Right cardiac atrium (tissue), 5 donors: ENCODE data around the gene NIPSNAP2. TPM values are rescaled to one million over a fixed set of nuclear protein-coding genes. Genes with fewer than 3 reads are reported as not detected.

Experiments used
- ATAC-seq, 2 donors: fragments of 200-7000 bp; cut with Tn5 transposase; one replicate each; pipeline versions ENCODE4 v1.8.0 to v1.9.1; 2020; ENCODE audit warnings: moderate library complexity in 2 of 2, mild to moderate bottlenecking in 1 of 2
- DNase-seq, 3 donors: peaks; one replicate each; pipeline ENCODE4 v3.0.0-alpha.2; 2020
- H3K27ac ChIP-seq: one replicate; pipeline ENCODE4 v1.5.1; 2013; ENCODE audit warnings: mild to moderate bottlenecking, low read length, control low read depth, moderate library complexity
- H3K27me3 ChIP-seq: one replicate; pipeline ENCODE4 v1.6.1; 2013; ENCODE audit not compliant: control insufficient read depth, insufficient read depth
- H3K4me1 ChIP-seq: one replicate; pipeline ENCODE4 v1.6.1; 2013; ENCODE audit warnings: low read length; ENCODE audit not compliant: control insufficient read depth, insufficient read depth
- H3K4me3 ChIP-seq: one replicate; pipeline ENCODE4 v1.5.1; 2013; ENCODE audit warnings: low read length, control low read depth
- H3K9me3 ChIP-seq: one replicate; pipeline ENCODE4 v1.6.1; 2013; ENCODE audit warnings: low read length; ENCODE audit not compliant: control insufficient read depth
- WGBS: extraction: QIAGEN DNeasy Blood & Tissue Kit; methylation state at CpG from one replicate; pipeline ENCODE4 v1.1.7; 2013; 5-methylcytosine and 5-hydroxymethylcytosine counted together
- intact Hi-C, 4 donors: fragments of 100-400 bp; cut with DNase I; formaldehyde crosslinking; loops; one replicate each; pipeline versions ENCODE4 v1.11.0 to v1.14.0; 2022 to 2023
- polyA plus RNA-seq: library from polyadenylated mRNA; stranded (reverse); fragments of 200-250 nt; gene quantifications from one replicate; pipeline ENCODE4 v1.2.3, GENCODE V29; 2013
- total RNA-seq, 4 donors: library from RNA; stranded (reverse); fragmentation: NEBNext Ultra II Directional; extraction: Animal tissue kit (Norgen Biotek cat#: 25700); gene quantifications; one replicate each; pipeline ENCODE4 v1.2.1, GENCODE V29; 2021
- donor health status: healthy with polysubstance abuse.
- donor health status: DM: no; HTN: yes; CAD: no.
- donor health status: DM: no; HTN: no; CAD: no.
- donor health status: DM: no; HTN: yes; CAD: no; lungs with severe emphysema.
- donor health status: DM: yes; HTN: yes; CAD: no.

Gene NIPSNAP2
- total and polyA plus RNA-seq, 5 donors: 209 to 280 (median 247) TPM

- H3K27ac ChIP-seq: no peak overlapping the region
- ATAC-seq: no peak
- intact Hi-C loops: loop anchor here in 1 of 4 donors (10.0 kb wide), 1 partner anchor 69 kb away; the partner anchor contains the start of gene ZNF713
- no peak for DNase-seq
- 89% methylated on average over 11 of the region's 11 CpGs for WGBS
- H3K9me3 ChIP-seq: no peaks in the 10 kb centered on the region
- H3K27me3 ChIP-seq: no peaks in the 10 kb centered on the region
- no peak overlapping the region for H3K4me3 ChIP-seq
- H3K4me1 ChIP-seq: no peaks in the 10 kb centered on the region
Measured at GRCh38 chr7:55953707-55954475, 10.5 kb upstream of the NIPSNAP2 start.

- ATAC-seq (no peak), DNase-seq (no peak)
- Histone ChIP-seq H3K4me1 (no peaks in the 10 kb centered on the region), H3K27me3 (no peaks in the 10 kb centered on the region), H3K27ac (no peak overlapping the region), H3K9me3 (no peaks in the 10 kb centered on the region), H3K4me3 (no peak overlapping the region)
- intact Hi-C loops: loop anchor here in 1 of 4 donors (10.0 kb wide), 1 partner anchor 72 kb away; the partner anchor contains the start of gene ZNF713
- WGBS: 89% methylated on average over 4 of the region's 4 CpGs
Measured at GRCh38 chr7:55957190-55957589, 7.2 kb upstream of the NIPSNAP2 start.

GRCh38 chr7:55962014-55962413 lies 2.4 kb upstream of the NIPSNAP2 start:
- no peak for ATAC-seq
- Histone ChIP-seq H3K27ac (no peak overlapping the region), H3K4me3 (no peak overlapping the region), H3K4me1 (no peaks in the 10 kb centered on the region), H3K9me3 (no peaks in the 10 kb centered on the region), H3K27me3 (no peaks in the 10 kb centered on the region)
- no peak for DNase-seq
- intact Hi-C loops: no loop called here
- 72% methylated on average over 3 of the region's 3 CpGs for WGBS

- no peaks in the 10 kb centered on the region for H3K27me3 ChIP-seq
- DNase-seq (no peak), ATAC-seq (no peak)
- intact Hi-C loops: no loop called here
- WGBS: 75% methylated on average over 15 of the region's 15 CpGs
- peak overlapping the region; percentile 100 for H3K27ac ChIP-seq
- no peaks in the 10 kb centered on the region for H3K9me3 ChIP-seq
- peaks cover 2% of the 10 kb centered on the region for H3K4me1 ChIP-seq
- H3K4me3 ChIP-seq: peak overlapping the region; percentile 99
Measured at GRCh38 chr7:55963584-55964168, 709 bp upstream of the NIPSNAP2 start.

- H3K4me1 ChIP-seq: peaks cover 3% of the 10 kb centered on the region
- intact Hi-C loops: no loop called here
- peak overlapping the region; percentile 99 for H3K4me3 ChIP-seq
- H3K27ac ChIP-seq: peak overlapping the region; percentile 100
- H3K9me3 ChIP-seq: no peaks in the 10 kb centered on the region
- H3K27me3 ChIP-seq: no peaks in the 10 kb centered on the region
- WGBS: 3% methylated on average over 14 of the region's 14 CpGs
- ATAC-seq (no peak), DNase-seq (no peak)
Measured at GRCh38 chr7:55965100-55965470, 700 bp downstream of the NIPSNAP2 start.

GRCh38 chr7:55965805-55966421 lies 1.5 kb downstream of the NIPSNAP2 start:
- H3K4me3 ChIP-seq: no peak overlapping the region
- H3K27me3 ChIP-seq: no peaks in the 10 kb centered on the region
- ATAC-seq (peak; percentile 39 to 44), DNase-seq (peak; percentile 26 to 65 (median 61))
- intact Hi-C loops: no loop called here
- H3K4me1 ChIP-seq: peaks cover 8% of the 10 kb centered on the region
- H3K9me3 ChIP-seq: no peaks in the 10 kb centered on the region
- H3K27ac ChIP-seq: peak overlapping the region; percentile 100
- 69% methylated on average over 13 of the region's 13 CpGs for WGBS

- H3K27ac ChIP-seq: peak overlapping the region; percentile 39
- no peak overlapping the region for H3K4me3 ChIP-seq
- intact Hi-C loops: no loop called here
- WGBS: 76% methylated on average over 6 of the region's 6 CpGs
- ATAC-seq (no peak), DNase-seq (no peak)
- peaks cover 8% of the 10 kb centered on the region for H3K4me1 ChIP-seq
- H3K9me3 ChIP-seq: no peaks in the 10 kb centered on the region
- H3K27me3 ChIP-seq: no peaks in the 10 kb centered on the region
Measured at GRCh38 chr7:55966851-55967250, 2.5 kb downstream of the NIPSNAP2 start.

GRCh38 chr7:55969391-55969790 lies 5.0 kb downstream of the NIPSNAP2 start:
- Histone ChIP-seq H3K4me1 (peaks cover 8% of the 10 kb centered on the region), H3K9me3 (no peaks in the 10 kb centered on the region), H3K27me3 (no peaks in the 10 kb centered on the region), H3K4me3 (no peak overlapping the region), H3K27ac (peak overlapping the region; percentile 2)
- no peak for DNase-seq
- intact Hi-C loops: no loop called here
- 88% methylated on average over 11 of the region's 11 CpGs for WGBS
- no peak for ATAC-seq

GRCh38 chr7:55970561-55970960 lies 6.2 kb downstream of the NIPSNAP2 start:
- 72% methylated on average over 7 of the region's 7 CpGs for WGBS
- no peaks in the 10 kb centered on the region for H3K27me3 ChIP-seq
- peak overlapping the region; percentile 86 for H3K27ac ChIP-seq
- H3K4me1 ChIP-seq: peaks cover 8% of the 10 kb centered on the region
- intact Hi-C loops: no loop called here
- DNase-seq: no peak
- H3K9me3 ChIP-seq: no peaks in the 10 kb centered on the region
- no peak overlapping the region for H3K4me3 ChIP-seq
- peak in 1 of 2 donors; percentile 29 for ATAC-seq

- Histone ChIP-seq H3K9me3 (no peaks in the 10 kb centered on the region), H3K4me1 (peaks cover 8% of the 10 kb centered on the region), H3K27ac (peak overlapping the region; percentile 94), H3K27me3 (no peaks in the 10 kb centered on the region), H3K4me3 (no peak overlapping the region)
- ATAC-seq (peak; percentile 73 to 78), DNase-seq (peak in 1 of 3 donors; percentile 66)
- intact Hi-C loops: no loop called here
- 44% methylated on average over 8 of the region's 8 CpGs for WGBS
Measured at GRCh38 chr7:55970978-55971377, 6.6 kb downstream of the NIPSNAP2 start.

GRCh38 chr7:55973747-55974250 lies 9.4 kb downstream of the NIPSNAP2 start:
- Histone ChIP-seq H3K4me1 (peaks cover 8% of the 10 kb centered on the region), H3K4me3 (no peak overlapping the region), H3K27ac (no peak overlapping the region), H3K9me3 (no peaks in the 10 kb centered on the region), H3K27me3 (no peaks in the 10 kb centered on the region)
- no peak for ATAC-seq
- no peak for DNase-seq
- intact Hi-C loops: no loop called here
- WGBS: 92% methylated on average over 7 of the region's 7 CpGs
